Measurements from ENCODE around the gene HACL1.

DNA sequence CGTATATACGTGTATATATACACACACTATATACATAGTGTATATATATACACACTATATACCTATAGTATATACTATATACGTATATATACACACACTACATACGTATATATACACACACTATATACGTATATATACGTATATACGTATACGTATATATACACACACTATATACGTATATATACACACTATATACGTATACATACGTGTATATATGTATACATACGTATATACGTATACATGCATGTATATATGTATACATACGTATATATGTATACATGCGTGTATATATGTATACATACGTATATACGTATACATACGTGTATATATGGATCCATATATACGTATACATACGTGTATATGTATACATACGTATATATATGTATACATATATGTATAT, 9.4 kb downstream of the HACL1 start:
- TF ChIP-seq ZNF274 (IDR thresholded peaks at IDR 0.05; ENCODE audit: low read depth, low read length), result no peak
- no peak for TF ChIP-seq SUZ12 (IDR thresholded peaks at IDR 0.05; ENCODE audit: extremely low read depth, insufficient read depth, insufficient read length)

Measured in NT2/D1 (cell line).